Mucosa of descending colon (tissue), 3 donors: Measurements from ENCODE around the gene SMCHD1. TPM values are rescaled to one million over a fixed set of nuclear protein-coding genes. Genes with fewer than 3 reads are reported as not detected.
A peak's percentile ranks its signal among the peaks of the same experiment; 100 is the strongest.
"Not testable (repeated sequence)": the region's sequence is repeated elsewhere in the genome, so short reads cannot be mapped to it uniquely, and the experiment has no call there.

Experiments used
- ATAC-seq: fragments of 200-7000 bp; cut with Tn5 transposase; one replicate; pipeline ENCODE4 v1.9.1; 2020; ENCODE audit warnings: mild to moderate bottlenecking, moderate library complexity
- DNase-seq, 3 donors: peaks; one replicate each; pipeline ENCODE4 v3.0.0-alpha.2; 2020
- H3K36me3 ChIP-seq: fragments of 200-600 bp; one replicate; pipeline ENCODE4 v1.8.0; 2021; ENCODE audit warnings: low read depth, mild to moderate bottlenecking
- H3K4me1 ChIP-seq: fragments of 200-600 bp; one replicate; pipeline ENCODE4 v1.8.0; 2021; ENCODE audit warnings: low read depth, mild to moderate bottlenecking
- H3K4me3 ChIP-seq: fragments of 200-600 bp; one replicate; pipeline ENCODE4 v1.8.0; 2021; ENCODE audit warnings: mild to moderate bottlenecking
- H3K9me3 ChIP-seq: fragments of 200-600 bp; one replicate; pipeline ENCODE4 v1.8.0; 2021; ENCODE audit warnings: mild to moderate bottlenecking
- CTCF ChIP-seq: fragments of 200-600 bp; IDR thresholded peaks from one replicate; pipeline ENCODE4 v1.8.0; 2022; ENCODE audit warnings: antibody characterized with exemption, mild to moderate bottlenecking
- intact Hi-C, 2 donors: fragments of 100-400 bp; cut with DNase I in 1 of 2; cut with micrococcal nuclease in 1 of 2; formaldehyde crosslinking; loops; one replicate each; pipeline versions ENCODE4 v1.11.0 to v1.11.1; 2022; cut with DNase I, micrococcal nuclease
- total RNA-seq, 3 donors: library from RNA; stranded (reverse); fragmentation: NEBNext Ultra II Directional in 2 of 3; extraction: Animal tissue kit (Norgen Biotek cat#: 25700) in 2 of 3; gene quantifications; one replicate each; pipeline versions ENCODE4 v1.2.1 to v1.2.4, GENCODE V29; 2021 to 2023
- donor health status: DM: no; HTN: no; CAD: no; lungs with moderate emphysema.
- donor health status: DM: no; HTN: no; CAD: no.
- donor health status: DM: no; HTN: yes; CAD: no.

SMCHD1 gene
- total RNA-seq, 3 donors from 2014 or later, result 66.4 to 94.3 (median 83.4) TPM

GRCh38 chr18:2823966-2824365, 168.4 kb downstream of the SMCHD1 start:
- intact Hi-C loops, result no loop called here
- Histone ChIP-seq H3K4me1 (no peaks in the 10 kb centered on the region), H3K4me3 (no peak overlapping the region), H3K36me3 (no peaks in the 10 kb centered on the region), H3K9me3 (peaks cover 10% of the 10 kb centered on the region)
- ATAC-seq (no peak), DNase-seq (no peak)
- no peak for TF ChIP-seq CTCF

- no peaks in the 10 kb centered on the region for H3K4me1 ChIP-seq
- TF ChIP-seq CTCF, result no peak
- peaks cover 10% of the 10 kb centered on the region for H3K9me3 ChIP-seq
- ATAC-seq (peak; percentile 55), DNase-seq (no peak)
- no peaks in the 10 kb centered on the region for H3K36me3 ChIP-seq
- H3K4me3 ChIP-seq, result no peak overlapping the region
- intact Hi-C loops, result no loop called here
Observed at GRCh38 chr18:2824865-2825264, 169.3 kb downstream of the SMCHD1 start.

- no peak for ATAC-seq
- H3K4me1 ChIP-seq, result no peaks in the 10 kb centered on the region
- DNase-seq, result no peak
- no peak overlapping the region for H3K4me3 ChIP-seq
- intact Hi-C loops, result no loop called here
- peaks cover 10% of the 10 kb centered on the region for H3K9me3 ChIP-seq
- H3K36me3 ChIP-seq, result no peaks in the 10 kb centered on the region
- no peak for TF ChIP-seq CTCF
Observed at GRCh38 chr18:2825613-2826175, 170.2 kb downstream of the SMCHD1 start.

- intact Hi-C loops, result no loop called here
- no peaks in the 10 kb centered on the region for H3K4me1 ChIP-seq
- TF ChIP-seq CTCF, result no peak
- no peak overlapping the region for H3K4me3 ChIP-seq
- peak; percentile 27 for ATAC-seq
- H3K9me3 ChIP-seq, result peaks cover 10% of the 10 kb centered on the region
- no peaks in the 10 kb centered on the region for H3K36me3 ChIP-seq
- no peak for DNase-seq
Observed at GRCh38 chr18:2826581-2826980, 171.1 kb downstream of the SMCHD1 start.

GRCh38 chr18:2827061-2827460, 171.5 kb downstream of the SMCHD1 start:
- no peak for TF ChIP-seq CTCF
- no peaks in the 10 kb centered on the region for H3K36me3 ChIP-seq
- no peak overlapping the region for H3K4me3 ChIP-seq
- no peaks in the 10 kb centered on the region for H3K4me1 ChIP-seq
- intact Hi-C loops, result no loop called here
- ATAC-seq (no peak), DNase-seq (no peak)
- H3K9me3 ChIP-seq, result peaks cover 10% of the 10 kb centered on the region

GRCh38 chr18:2836118-2836517, 180.6 kb downstream of the SMCHD1 start:
- DNase-seq, H3K4me1 ChIP-seq, H3K36me3 ChIP-seq, H3K4me3 ChIP-seq, H3K9me3 ChIP-seq, ATAC-seq, intact Hi-C loops: not testable (repeated sequence)

- ATAC-seq, H3K36me3 ChIP-seq, H3K4me1 ChIP-seq, H3K9me3 ChIP-seq, intact Hi-C loops, DNase-seq, H3K4me3 ChIP-seq: not testable (repeated sequence)
Observed at GRCh38 chr18:2837290-2837689, 181.8 kb downstream of the SMCHD1 start.
